K562 (cell line): ENCODE measurements around the gene ARHGAP29. TPM values are rescaled to one million over a fixed set of nuclear protein-coding genes. Genes with fewer than 3 reads are reported as not detected.

Experiments
- ATAC-seq: fragments of 200-7000 bp; cut with Tn5 transposase; 3 replicates; pipeline ENCODE4 v1.9.1; 2020; ENCODE audit warnings: moderate library complexity
- BruUV-seq: library from RNA; stranded (reverse); fragments of 400-500 nt; replicated peaks from 2 replicates; lab custom pipeline; 2021; lab: Mats Ljungman, UMichigan
- CTCF ChIA-PET: fragments of 300-600 bp; formaldehyde crosslinking; extraction: SDS; loops from one replicate; lab custom pipeline; 2021; ENCODE audit warnings: low intra/inter-chr PET ratio; lab: Yijun Ruan, JAX
- POLR2A ChIA-PET: fragments of 300-600, 350-650 bp; sonication (Branson Sonifier 250); formaldehyde crosslinking; extraction: SDS; loops from one replicate; lab custom pipeline; 2021; ENCODE audit warnings: antibody characterized with exemption, inconsistent platforms; lab: Yijun Ruan, JAX
- DNase-seq, 4 experiments: peaks; one replicate each; pipeline versions ENCODE4 v3.0.0 to v3.0.0-alpha.2; 2011 to 2018; ENCODE audit warnings: low spot score in 3 of 4, mixed read lengths in 3 of 4; ENCODE audit errors: extremely low read depth in 1 of 4
- FAIRE-seq: peaks from 2 replicates; lab custom pipeline; 2011; peaks lifted over from hg19 to GRCh38; lab: Jason Lieb, UNC
- H2AFZ ChIP-seq: 2 replicates; pipeline ENCODE4 v1.6.0; 2011; ENCODE audit warnings: low read depth, low read length, control low read depth, inconsistent platforms
- H3K27ac ChIP-seq: fragments of 200-600 bp; 3 replicates; pipeline ENCODE4 v1.8.0; 2011; ENCODE audit warnings: low read depth, mild to moderate bottlenecking, control low read depth, inconsistent platforms, low read length, moderate library complexity, mixed read lengths; ENCODE audit errors: extremely low read depth
- H3K27me3 ChIP-seq, 2 experiments: fragments of 300-600 bp in 1 of 2; 2 replicates in 1 of 2; 3 replicates in 1 of 2; pipeline versions ENCODE4 v1.6.0 to v1.8.0; 2011; ENCODE audit warnings: inconsistent platforms in 2 of 2, low read length in 2 of 2, mild to moderate bottlenecking in 1 of 2, mixed read lengths in 1 of 2, moderate library complexity in 1 of 2; ENCODE audit not compliant: control insufficient read depth in 2 of 2, insufficient read depth in 2 of 2
- H3K36me3 ChIP-seq: fragments of 300-600 bp; 3 replicates; pipeline ENCODE4 v1.8.0; 2011; ENCODE audit warnings: mild to moderate bottlenecking, low read length, inconsistent platforms; ENCODE audit not compliant: control insufficient read depth, insufficient read depth
- H3K4me1 ChIP-seq, 2 experiments: fragments of 200-600 bp in 1 of 2; replicated peaks in 1 of 2; 2 replicates in 1 of 2; 3 replicates in 1 of 2; pipeline versions ENCODE4 v1.5.1 to v1.8.0; 2011; ENCODE audit warnings: inconsistent platforms in 2 of 2, low read length in 2 of 2, mild to moderate bottlenecking in 1 of 2, mixed read lengths in 1 of 2, moderate library complexity in 1 of 2; ENCODE audit not compliant: control insufficient read depth in 2 of 2, insufficient read depth in 2 of 2
- H3K4me2 ChIP-seq: 2 replicates; pipeline ENCODE4 v1.6.1; 2011; ENCODE audit warnings: low read length, control low read depth, inconsistent platforms, mixed read lengths; ENCODE audit not compliant: insufficient read depth
- H3K4me3 ChIP-seq: fragments of 200-600 bp; sonication (generic), shearing (Covaris generic); 2 replicates; pipeline ENCODE4 v1.5.1; 2016; ENCODE audit warnings: control low read depth, inconsistent platforms
- H3K79me2 ChIP-seq: fragments of 200-600 bp; 3 replicates; pipeline ENCODE4 v1.8.0; 2011; ENCODE audit warnings: low read length, inconsistent platforms; ENCODE audit not compliant: control insufficient read depth, insufficient read depth
- H3K9ac ChIP-seq, 2 experiments: 2 replicates each; pipeline versions ENCODE4 v1.6.0 to v1.6.1; 2011; ENCODE audit warnings: low read depth in 2 of 2, low read length in 2 of 2, control low read depth in 1 of 2, inconsistent platforms in 1 of 2, mild to moderate bottlenecking in 1 of 2, mixed read lengths in 1 of 2; ENCODE audit not compliant: insufficient read depth in 1 of 2
- H3K9me1 ChIP-seq: one replicate; pipeline ENCODE4 v1.6.0; 2011; ENCODE audit warnings: inconsistent platforms, mild to moderate bottlenecking, low read length, moderate library complexity; ENCODE audit not compliant: control insufficient read depth, insufficient read depth
- H3K9me3 ChIP-seq: replicated peaks from 2 replicates; pipeline ENCODE4 v1.5.1; 2011; ENCODE audit warnings: low read depth, low read length, inconsistent platforms; ENCODE audit not compliant: control insufficient read depth, insufficient read depth
- H4K20me1 ChIP-seq: replicated peaks from 2 replicates; pipeline ENCODE4 v1.6.1; 2011; ENCODE audit warnings: low read length, inconsistent platforms, mixed read lengths; ENCODE audit not compliant: control insufficient read depth, insufficient read depth
- ELF1 ChIP-seq: fragments of 200-800 bp; sonication (Bioruptor generic); IDR thresholded peaks from 2 replicates; pipeline ENCODE4 v1.6.1; 2016; ENCODE audit warnings: missing genetic modification characterization, missing compliant biosample characterization
- HDAC2 ChIP-seq: fragments of 450-650 bp; IDR thresholded peaks from 2 replicates; pipeline ENCODE4 v1.6.1; 2016; ENCODE audit warnings: mild to moderate bottlenecking
- KDM4B ChIP-seq, 2 experiments: fragments of 450-650 bp in 1 of 2; sonication (generic) in 1 of 2; IDR thresholded peaks; 2 replicates each; pipeline ENCODE4 v1.6.1; 2016 to 2017; ENCODE audit warnings: borderline replicate concordance in 2 of 2, antibody characterized with exemption in 1 of 2, low read depth in 1 of 2, mild to moderate bottlenecking in 1 of 2
- NFE2L1 ChIP-seq: fragments of 450-650 bp; IDR thresholded peaks from 2 replicates; pipeline ENCODE4 v1.6.1; 2016; ENCODE audit warnings: missing genetic modification characterization, low read depth, mild to moderate bottlenecking, missing compliant biosample characterization, moderate library complexity, borderline replicate concordance
- SRSF7 ChIP-seq: fragments of 200-400 bp; formaldehyde crosslinking; optimal IDR thresholded peaks from 2 replicates; pipeline ENCODE3; 2017; ENCODE audit warnings: mild to moderate bottlenecking, low read depth, low read length
- ZNF408 ChIP-seq: fragments of 250-450 bp; sonication (Bioruptor Pico); IDR thresholded peaks from 2 replicates; pipeline ENCODE4 v1.4.0; 2020; ENCODE audit warnings: low read depth, mild to moderate bottlenecking, moderate library complexity
- ZNF436 ChIP-seq: fragments of 250-450, 450-650 bp; sonication (Bioruptor Pico); formaldehyde crosslinking; IDR thresholded peaks from 2 replicates; pipeline ENCODE4 v1.7.0; 2020; ENCODE audit warnings: mild to moderate bottlenecking
- ZNF584 ChIP-seq: fragments of 200-800 bp; sonication (Bioruptor generic); IDR thresholded peaks from 2 replicates; pipeline ENCODE4 v1.6.1; 2016; ENCODE audit warnings: low read depth, mild to moderate bottlenecking, missing genetic modification characterization, missing compliant biosample characterization
- ZNF79 ChIP-seq: fragments of 250-450 bp; sonication (Bioruptor Pico); IDR thresholded peaks from 2 replicates; pipeline ENCODE4 v1.4.0; 2020; ENCODE audit warnings: low read depth, mild to moderate bottlenecking, moderate library complexity
- ZNF830 ChIP-seq: fragments of 250-450 bp; sonication (Bioruptor Pico); IDR thresholded peaks from 2 replicates; pipeline ENCODE4 v1.5.0; 2021; ENCODE audit warnings: mild to moderate bottlenecking
- WGBS: fragments of 100-300 bp; shearing (Covaris generic); methylation state at CpG from one replicate; pipeline ENCODE4 v1.1.6; 2016; ENCODE audit warnings: low coverage, mixed read lengths; ENCODE audit not compliant: insufficient coverage; ENCODE audit errors: missing lambda C conversion rate; 5-methylcytosine and 5-hydroxymethylcytosine counted together
- in situ Hi-C: fragments of 300-500 bp; cut with MboI; formaldehyde crosslinking; loops from 4 replicates; pipeline ENCODE4 v1.15.0; 2018; ENCODE audit warnings: inconsistent platforms, mixed read lengths
- intact Hi-C: fragments of 100-400 bp; cut with micrococcal nuclease; formaldehyde crosslinking; loops from 2 replicates; pipeline ENCODE4 v1.14.2; 2022
- polyA plus RNA-seq, 8 experiments: library from polyadenylated mRNA; depleted of rRNA in 4 of 8; stranded (reverse) in 5 of 8; unstranded in 3 of 8; fragments of >200 nt; fragmentation: Nextera tagmentation in 2 of 8; fragmentation: Illumina TruSeq in 1 of 8; extraction: Ambion mirVana in 2 of 8; extraction: Trizol in 1 of 8; gene quantifications; 2 replicates each; pipeline versions ENCODE4 v1.2.1 to v1.2.3, GENCODE V29; 2011 to 2014; ENCODE audit warnings: inconsistent platforms in 1 of 8, missing spikeins in 1 of 8
- total RNA-seq, 7 experiments: library from RNA; depleted of rRNA in 6 of 7; stranded (reverse); fragments of >200 nt in 6 of 7; fragmentation: Illumina TruSeq in 2 of 7; extraction: Trizol in 2 of 7; gene quantifications; 2 replicates each; pipeline versions ENCODE4 v1.2.1 to v1.2.3, GENCODE V29; 2011 to 2021; ENCODE audit warnings: low replicate concordance in 1 of 7
- TF ChIP-seq, protein P1 (sequence below): fragments of 450-650 bp; formaldehyde crosslinking; IDR thresholded peaks from 2 replicates; pipeline ENCODE4 v1.4.0; 2022; ENCODE audit warnings: missing genetic modification characterization
- TF ChIP-seq, protein P2 (sequence below): sonication (generic); formaldehyde crosslinking; IDR thresholded peaks from 2 replicates; pipeline ENCODE4 v1.8.0; 2022; ENCODE audit warnings: mild to moderate bottlenecking, missing genetic modification reagents
- TF ChIP-seq, protein P3 (sequence below), 2 experiments: fragments of 250-450 bp in 1 of 2; fragments of 450-650 bp in 1 of 2; sonication (Bioruptor Pico) in 1 of 2; IDR thresholded peaks; 2 replicates each; pipeline versions ENCODE4 v1.6.1 to v1.8.0; 2016 to 2021; ENCODE audit warnings: mild to moderate bottlenecking in 2 of 2, moderate library complexity in 2 of 2, missing compliant biosample characterization in 1 of 2, missing genetic modification characterization in 1 of 2
- TF ChIP-seq, protein P4 (sequence below): fragments of 450-650 bp; conservative IDR thresholded peaks from 2 replicates; pipeline ENCODE4 v1.6.1; 2016; ENCODE audit warnings: missing genetic modification characterization, low read depth, mild to moderate bottlenecking, control low read depth, missing compliant biosample characterization

ARHGAP29 gene
- total and polyA plus RNA-seq, 9 of the 15 experiments (the other 6 are each of a cell fraction or from before 2014, with no cell fraction given), result under 0.01 to 0.13 (median 0.02) TPM; not detected in 5

DNA sequence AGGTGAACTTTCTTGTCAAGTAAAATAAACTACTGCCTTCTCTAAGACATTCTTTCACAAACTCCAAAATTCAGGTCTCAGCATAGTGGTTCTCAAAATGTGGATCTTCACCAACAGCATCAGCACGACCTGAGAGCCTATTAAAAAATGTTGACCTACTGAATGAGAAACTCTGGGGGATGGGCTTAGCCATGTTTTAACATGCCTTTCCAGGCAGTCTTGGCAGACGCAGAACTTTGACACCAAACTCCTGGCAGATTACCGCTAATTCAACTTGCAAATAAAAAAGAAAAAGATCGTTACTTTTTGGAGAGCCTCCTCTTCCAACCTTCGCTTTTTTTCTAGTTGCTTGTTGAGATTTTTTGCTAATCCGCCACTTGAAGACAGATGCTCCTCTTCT lies 35.1 kb downstream of the ARHGAP29 start:
- H3K4me3 ChIP-seq, result no peak overlapping the region
- no TSS peak for BruUV-seq
- no peak overlapping the region for H3K9ac ChIP-seq
- ATAC-seq (no peak), FAIRE-seq (no peak), DNase-seq (no peak)
- intact Hi-C loops (no loop called here), in situ Hi-C loops (no loop called here)
- no peak overlapping the region for H3K27ac ChIP-seq
- H3K36me3 ChIP-seq, result no peaks in the 10 kb centered on the region
- H3K9me3 ChIP-seq, result no peaks in the 10 kb centered on the region
- no peaks in the 10 kb centered on the region for H3K9me1 ChIP-seq
- H4K20me1 ChIP-seq, result no peaks in the 10 kb centered on the region
- H3K4me1 ChIP-seq, result no peaks in the 10 kb centered on the region
- H2AFZ ChIP-seq, result no peak overlapping the region
- H3K4me2 ChIP-seq, result no peak overlapping the region
- no peaks in the 10 kb centered on the region for H3K79me2 ChIP-seq
- no peaks in the 10 kb centered on the region for H3K27me3 ChIP-seq
- CTCF ChIA-PET, result no interaction called here
- POLR2A ChIA-PET, result no interaction called here
- WGBS, result 1% methylated on average over 6 of the region's 6 CpGs
- TF ChIP-seq SRSF7, result no peak
- TF ChIP-seq, protein P1, sequence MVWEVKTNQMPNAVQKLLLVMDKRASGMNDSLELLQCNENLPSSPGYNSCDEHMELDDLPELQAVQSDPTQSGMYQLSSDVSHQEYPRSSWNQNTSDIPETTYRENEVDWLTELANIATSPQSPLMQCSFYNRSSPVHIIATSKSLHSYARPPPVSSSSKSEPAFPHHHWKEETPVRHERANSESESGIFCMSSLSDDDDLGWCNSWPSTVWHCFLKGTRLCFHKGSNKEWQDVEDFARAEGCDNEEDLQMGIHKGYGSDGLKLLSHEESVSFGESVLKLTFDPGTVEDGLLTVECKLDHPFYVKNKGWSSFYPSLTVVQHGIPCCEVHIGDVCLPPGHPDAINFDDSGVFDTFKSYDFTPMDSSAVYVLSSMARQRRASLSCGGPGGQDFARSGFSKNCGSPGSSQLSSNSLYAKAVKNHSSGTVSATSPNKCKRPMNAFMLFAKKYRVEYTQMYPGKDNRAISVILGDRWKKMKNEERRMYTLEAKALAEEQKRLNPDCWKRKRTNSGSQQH, result no peak
- TF ChIP-seq NFE2L1 (tag), result no peak
- TF ChIP-seq KDM4B (IDR thresholded peaks at IDR 0.05; ENCODE audit: borderline replicate concordance in 2 of 2, low read depth in 1 of 2), result no peak
- TF ChIP-seq, protein P2, sequence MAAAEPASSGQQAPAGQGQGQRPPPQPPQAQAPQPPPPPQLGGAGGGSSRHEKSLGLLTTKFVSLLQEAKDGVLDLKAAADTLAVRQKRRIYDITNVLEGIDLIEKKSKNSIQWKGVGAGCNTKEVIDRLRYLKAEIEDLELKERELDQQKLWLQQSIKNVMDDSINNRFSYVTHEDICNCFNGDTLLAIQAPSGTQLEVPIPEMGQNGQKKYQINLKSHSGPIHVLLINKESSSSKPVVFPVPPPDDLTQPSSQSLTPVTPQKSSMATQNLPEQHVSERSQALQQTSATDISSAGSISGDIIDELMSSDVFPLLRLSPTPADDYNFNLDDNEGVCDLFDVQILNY (CRISPR knock-in tag), result no peak
- TF ChIP-seq ZNF436, result no peak
- TF ChIP-seq, protein P3, sequence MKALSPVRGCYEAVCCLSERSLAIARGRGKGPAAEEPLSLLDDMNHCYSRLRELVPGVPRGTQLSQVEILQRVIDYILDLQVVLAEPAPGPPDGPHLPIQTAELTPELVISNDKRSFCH (CRISPR knock-in tag; IDR thresholded peaks at IDR 0.05), result no peak
- TF ChIP-seq, protein P3 (tag; IDR thresholded peaks at IDR 0.05), result no peak
- TF ChIP-seq ZNF830 (CRISPR knock-in tag), result no peak
- no peak for TF ChIP-seq ZNF584 (CRISPR knock-in tag)
- TF ChIP-seq HDAC2, result no peak
- no peak for TF ChIP-seq ZNF408 (CRISPR knock-in tag)
- no peak for TF ChIP-seq ZNF79 (CRISPR knock-in tag)
- TF ChIP-seq, protein P4, sequence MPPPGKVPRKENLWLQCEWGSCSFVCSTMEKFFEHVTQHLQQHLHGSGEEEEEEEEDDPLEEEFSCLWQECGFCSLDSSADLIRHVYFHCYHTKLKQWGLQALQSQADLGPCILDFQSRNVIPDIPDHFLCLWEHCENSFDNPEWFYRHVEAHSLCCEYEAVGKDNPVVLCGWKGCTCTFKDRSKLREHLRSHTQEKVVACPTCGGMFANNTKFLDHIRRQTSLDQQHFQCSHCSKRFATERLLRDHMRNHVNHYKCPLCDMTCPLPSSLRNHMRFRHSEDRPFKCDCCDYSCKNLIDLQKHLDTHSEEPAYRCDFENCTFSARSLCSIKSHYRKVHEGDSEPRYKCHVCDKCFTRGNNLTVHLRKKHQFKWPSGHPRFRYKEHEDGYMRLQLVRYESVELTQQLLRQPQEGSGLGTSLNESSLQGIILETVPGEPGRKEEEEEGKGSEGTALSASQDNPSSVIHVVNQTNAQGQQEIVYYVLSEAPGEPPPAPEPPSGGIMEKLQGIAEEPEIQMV (tag), result no peak
- TF ChIP-seq ELF1 (tag), result no peak
